A673 (cell line): ENCODE data around the gene CENPS. TPM values are rescaled to one million over a fixed set of nuclear protein-coding genes. Genes with fewer than 3 reads are reported as not detected.

Source experiments
- BruUV-seq: library from RNA; stranded (reverse); fragments of 400-500 nt; replicated peaks from 2 replicates; lab custom pipeline; 2021; lab: Mats Ljungman, UMichigan
- CTCF ChIA-PET: fragments of 300-600 bp; sonication (Branson Sonifier 250); formaldehyde crosslinking; loops from one replicate; lab custom pipeline; 2022; ENCODE audit warnings: antibody characterized with exemption; lab: Charles Lee
- POLR2A ChIA-PET: fragments of 300-600 bp; sonication (Branson Sonifier 250); formaldehyde crosslinking; loops from one replicate; lab custom pipeline; 2022; ENCODE audit warnings: antibody characterized with exemption; ENCODE audit not compliant: low non-redundant PET; lab: Charles Lee
- DNase-seq: peaks from one replicate; pipeline ENCODE4 v3.0.0-alpha.2; 2015; ENCODE audit warnings: low spot score
- H3K27ac ChIP-seq: fragments of 200-600 bp; sonication (generic); 2 replicates; pipeline ENCODE4 v1.5.1; 2016; ENCODE audit warnings: mixed run types, low read depth, mild to moderate bottlenecking, mixed read lengths, antibody characterized with exemption, low read length; ENCODE audit not compliant: poor library complexity, severe bottlenecking
- H3K27me3 ChIP-seq: fragments of 200-600 bp; sonication (generic); replicated peaks from 2 replicates; pipeline ENCODE4 v1.6.1; 2017; ENCODE audit warnings: mixed run types, low read depth, mild to moderate bottlenecking, mixed read lengths, antibody characterized with exemption, low read length; ENCODE audit not compliant: insufficient read depth, poor library complexity
- H3K36me3 ChIP-seq: fragments of 200-600 bp; sonication (generic); 2 replicates; pipeline ENCODE4 v1.6.1; 2016; ENCODE audit warnings: mixed run types, mild to moderate bottlenecking, mixed read lengths, antibody characterized with exemption, low read length; ENCODE audit not compliant: insufficient read depth, poor library complexity, severe bottlenecking
- H3K4me1 ChIP-seq: fragments of 200-600 bp; sonication (generic); 2 replicates; pipeline ENCODE4 v1.6.1; 2017; ENCODE audit warnings: mixed run types, mild to moderate bottlenecking, mixed read lengths, antibody characterized with exemption, low read length; ENCODE audit not compliant: insufficient read depth, poor library complexity, severe bottlenecking
- H3K4me3 ChIP-seq: fragments of 200-600 bp; sonication (generic); 2 replicates; pipeline ENCODE4 v1.5.1; 2016; ENCODE audit warnings: low read depth, mixed run types, mild to moderate bottlenecking, mixed read lengths, low read length; ENCODE audit not compliant: poor library complexity, severe bottlenecking
- H3K9me3 ChIP-seq: fragments of 200-600 bp; sonication (generic); 2 replicates; pipeline ENCODE4 v1.6.1; 2016; ENCODE audit warnings: mixed run types, low read depth, mild to moderate bottlenecking, mixed read lengths, antibody characterized with exemption, low read length; ENCODE audit not compliant: poor library complexity, severe bottlenecking
- EZH2 ChIP-seq: fragments of 200-600 bp; sonication (generic); IDR thresholded peaks from 2 replicates; pipeline ENCODE4 v1.6.1; 2017; ENCODE audit warnings: borderline replicate concordance, low read depth, mild to moderate bottlenecking, mixed read lengths, antibody characterized with exemption, low read length; ENCODE audit not compliant: poor library complexity, severe bottlenecking
- intact Hi-C: fragments of 100-400 bp; cut with micrococcal nuclease; formaldehyde crosslinking; loops from one replicate; pipeline ENCODE4 v1.10.0; 2022; ENCODE audit not compliant: unreplicated experiment
- total RNA-seq: library from RNA; stranded (reverse); gene quantifications from 2 replicates; pipeline ENCODE4 v1.2.3, GENCODE V29; 2021
- TF ChIP-seq, protein P1 (sequence below): fragments of 300-800, 200-600 bp; sonication (generic); conservative IDR thresholded peaks from 2 replicates; pipeline ENCODE4 v1.5.1; 2017; ENCODE audit warnings: low read depth, mild to moderate bottlenecking, antibody characterized with exemption, low read length, moderate library complexity, mixed read lengths

The CENPS gene
- total RNA-seq, 1 experiment from 2014 or later = 42.2 TPM

- no peaks in the 10 kb centered on the region for H3K36me3 ChIP-seq
- no peak for TF ChIP-seq EZH2
- TF ChIP-seq, protein P1, sequence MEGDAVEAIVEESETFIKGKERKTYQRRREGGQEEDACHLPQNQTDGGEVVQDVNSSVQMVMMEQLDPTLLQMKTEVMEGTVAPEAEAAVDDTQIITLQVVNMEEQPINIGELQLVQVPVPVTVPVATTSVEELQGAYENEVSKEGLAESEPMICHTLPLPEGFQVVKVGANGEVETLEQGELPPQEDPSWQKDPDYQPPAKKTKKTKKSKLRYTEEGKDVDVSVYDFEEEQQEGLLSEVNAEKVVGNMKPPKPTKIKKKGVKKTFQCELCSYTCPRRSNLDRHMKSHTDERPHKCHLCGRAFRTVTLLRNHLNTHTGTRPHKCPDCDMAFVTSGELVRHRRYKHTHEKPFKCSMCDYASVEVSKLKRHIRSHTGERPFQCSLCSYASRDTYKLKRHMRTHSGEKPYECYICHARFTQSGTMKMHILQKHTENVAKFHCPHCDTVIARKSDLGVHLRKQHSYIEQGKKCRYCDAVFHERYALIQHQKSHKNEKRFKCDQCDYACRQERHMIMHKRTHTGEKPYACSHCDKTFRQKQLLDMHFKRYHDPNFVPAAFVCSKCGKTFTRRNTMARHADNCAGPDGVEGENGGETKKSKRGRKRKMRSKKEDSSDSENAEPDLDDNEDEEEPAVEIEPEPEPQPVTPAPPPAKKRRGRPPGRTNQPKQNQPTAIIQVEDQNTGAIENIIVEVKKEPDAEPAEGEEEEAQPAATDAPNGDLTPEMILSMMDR = no peak
- H3K27me3 ChIP-seq = no peaks in the 10 kb centered on the region
- no TSS peak for BruUV-seq
- ChIA-PET CTCF (no interaction called here), POLR2A (no interaction called here)
- no peak for DNase-seq
- H3K9me3 ChIP-seq = no peaks in the 10 kb centered on the region
- H3K4me3 ChIP-seq = no peak overlapping the region
- peaks cover 5% of the 10 kb centered on the region for H3K4me1 ChIP-seq
- intact Hi-C loops = loop anchor here (5.0 kb wide), 1 partner anchor 39 kb away; the partner anchor contains the start of genes DFFA and PEX14
- H3K27ac ChIP-seq = no peak overlapping the region
These were observed 3.6 kb downstream of the CENPS start for GRCh38 chr1:10433790-10434189.

- no peak overlapping the region for H3K27ac ChIP-seq
- H3K4me3 ChIP-seq = no peak overlapping the region
- H3K4me1 ChIP-seq = peaks cover 5% of the 10 kb centered on the region
- H3K36me3 ChIP-seq = no peaks in the 10 kb centered on the region
- no peak for TF ChIP-seq EZH2
- TF ChIP-seq, protein P1 = no peak
- H3K9me3 ChIP-seq = no peaks in the 10 kb centered on the region
- intact Hi-C loops = loop anchor here (5.0 kb wide), 1 partner anchor 38 kb away; the partner anchor contains the start of genes DFFA and PEX14
- no TSS peak for BruUV-seq
- no peaks in the 10 kb centered on the region for H3K27me3 ChIP-seq
- POLR2A ChIA-PET = no interaction called here
- CTCF ChIA-PET = no interaction called here
- DNase-seq = no peak
These were observed 4.4 kb downstream of the CENPS start for GRCh38 chr1:10434590-10434989.

GRCh38 chr1:10437052-10437451 lies 6.8 kb downstream of the CENPS start:
- no peak for DNase-seq
- TF ChIP-seq EZH2 = no peak
- intact Hi-C loops = no loop called here
- Histone ChIP-seq H3K27ac (no peak overlapping the region), H3K36me3 (no peaks in the 10 kb centered on the region), H3K4me1 (no peaks in the 10 kb centered on the region), H3K4me3 (no peak overlapping the region), H3K27me3 (no peaks in the 10 kb centered on the region), H3K9me3 (no peaks in the 10 kb centered on the region)
- BruUV-seq = no TSS peak
- ChIA-PET POLR2A (interaction anchor here (0.6 kb wide), 1 partner anchor 9 kb away, joined by 4 read pairs; no protein-coding TSS in a partner anchor), CTCF (no interaction called here)

- H3K27ac ChIP-seq = no peak overlapping the region
- no peak overlapping the region for H3K4me3 ChIP-seq
- no peaks in the 10 kb centered on the region for H3K36me3 ChIP-seq
- no peaks in the 10 kb centered on the region for H3K27me3 ChIP-seq
- no peak for DNase-seq
- intact Hi-C loops = no loop called here
- POLR2A ChIA-PET = no interaction called here
- no peaks in the 10 kb centered on the region for H3K9me3 ChIP-seq
- CTCF ChIA-PET = no interaction called here
- TF ChIP-seq EZH2 = no peak
- TF ChIP-seq, protein P1 = no peak
- BruUV-seq = no TSS peak
- H3K4me1 ChIP-seq = no peaks in the 10 kb centered on the region
These were observed 8.5 kb downstream of the CENPS start for GRCh38 chr1:10438677-10439163.
